Measurements from ENCODE around the gene PCDHGB4. TPM values are rescaled to one million over a fixed set of nuclear protein-coding genes. Genes with fewer than 3 reads are reported as not detected.

PCDHGB4 gene
- total and polyA plus RNA-seq, 10 of the 15 experiments (the other 5 are each of a cell fraction or from before 2014, with no cell fraction given), result 0.02 to 0.20 (median 0.04) TPM; not detected in 4

GRCh38 chr5:141369994-141370848 lies 17.3 kb upstream of the PCDHGB4 start, which contains the start of gene PCDHGB3:
PCDHGB3 (plus strand) TSS chr5:141370242; CDS start chr5:141370395, 153 bp downstream.
- POLR2A ChIA-PET, result interaction anchor here (1.8 kb wide), 1 partner anchor 50 kb away, joined by 7 read pairs; the partner anchor contains the start of gene TAF7

More at GRCh38 chr5:141369994-141370848, 17.3 kb upstream of the PCDHGB4 start, which contains the start of gene PCDHGB3:
- ATAC-seq, result peak; percentile 96
- CTCF ChIA-PET, result interaction anchor here (0.6 to 3.2 kb wide), 34 partner anchors 10 to 196 kb away, joined by 3 to 40 read pairs (median 5); partner anchors contain the start of genes PCDHGA10, PCDHGA11, PCDHGA12 and PCDHGB5
- FAIRE-seq, result no peak
- Histone ChIP-seq H3K4me2 (ENCODE audit: control insufficient read depth, insufficient read depth) (0 out of 2 replicates have a peak within 1 kb of the TSS, but pooled peaks have one; percentile 17), H3K4me3 (0 out of 2 replicates have a peak within 1 kb of the TSS, but pooled peaks have one; percentile 18), H3K27me3 (replicated peaks in 1 of 2; ENCODE audit: control insufficient read depth in 2 of 2, insufficient read depth in 2 of 2, low read length in 1 of 2) (no peaks in the 10 kb centered on the region; a peak in 1 of 4 replicates), H4K20me1 (ENCODE audit: control insufficient read depth, insufficient read depth) (no peaks in the 10 kb centered on the region), H3K36me3 (ENCODE audit: control insufficient read depth in 2 of 2, insufficient read depth in 2 of 2, low read length in 1 of 2) (no peaks in the 10 kb centered on the region), H2AFZ (ENCODE audit: control insufficient read depth, low read depth, low read length) (peak within 1 kb of the TSS; percentile 75), H3K79me2 (ENCODE audit: control insufficient read depth, insufficient read depth, low read length) (no peaks in the 10 kb centered on the region), H3K9me3 (replicated peaks; ENCODE audit: control insufficient read depth, insufficient read depth, low read length) (peaks cover 25% of the 10 kb centered on the region; the same call in 2 of the 3 replicates), H3K9ac (ENCODE audit: control insufficient read depth, insufficient read depth, low read length) (no peak within 1 kb of the TSS), H3K27ac (ENCODE audit: control insufficient read depth, insufficient read depth) (no peak within 1 kb of the TSS), H3K4me1 (ENCODE audit: control insufficient read depth, insufficient read depth, low read length) (no peaks in the 10 kb centered on the region)
- SMC1A ChIA-PET (ENCODE audit: uncharacterized antibody, unreplicated experiment), result interaction anchor here (0.6 to 2.6 kb wide), 20 partner anchors 33 to 628 kb away, joined by 3 to 17 read pairs (median 4); partner anchors contain the start of genes PCDHGA10, PCDHGA11, PCDHGA12 and PCDHGC3
- no TSS peak for BruUV-seq (replicated peaks)
- RAD21 ChIA-PET (ENCODE audit: unreplicated experiment), result interaction anchor here (0.6 to 2.4 kb wide), 15 partner anchors 12 to 220 kb away, joined by 3 to 24 read pairs (median 4); partner anchors contain the start of genes PCDHGA10, PCDHGA11, PCDHGA12 and PCDHGC3
- DNase-seq (ENCODE audit: low read depth, low spot score), result no peak
- 13% methylated on average over 32 of the region's 32 CpGs for WGBS (ENCODE audit: insufficient coverage, insufficient replicate concordance, low lambda C conversion rate, missing lambda C conversion rate)
- intact Hi-C loops (cut with micrococcal nuclease; ENCODE audit: unreplicated experiment) (no loop called here), in situ Hi-C loops (cut with MboI) (no loop called here)
- TF ChIP-seq CHD4 (IDR thresholded peaks at IDR 0.05), result no peak
- TF ChIP-seq USF2 (IDR thresholded peaks at IDR 0.05; ENCODE audit: borderline replicate concordance, low read depth, low read length), result no peak
- 0 out of 2 replicates have a peak, but pooled peaks have one; percentile 1 for TF ChIP-seq RAD21 (IDR thresholded peaks at IDR 0.05; ENCODE audit: insufficient read depth, low read depth, low read length)
- TF ChIP-seq SREBF2 (IDR thresholded peaks at IDR 0.05; ENCODE audit: low read length), result no peak
- no peak for TF ChIP-seq CHD2 (IDR thresholded peaks at IDR 0.05; ENCODE audit: borderline replicate concordance, low read depth, low read length)
- no peak for TF ChIP-seq PKNOX1 (IDR thresholded peaks at IDR 0.05)
- peak; percentile 30; the same call in 1 of the 2 replicates for TF ChIP-seq SMC3 (IDR thresholded peaks at IDR 0.05; ENCODE audit: borderline replicate concordance, low read length)
- no peak for TF ChIP-seq IKZF2 (IDR thresholded peaks at IDR 0.05)
- peak; percentile 79; the same call in 1 of the 2 replicates for TF ChIP-seq ZSCAN29 (IDR thresholded peaks at IDR 0.05)
- TF ChIP-seq CTCF (IDR thresholded peaks at IDR 0.05 in 2 of 3, conservative IDR thresholded peaks at IDR 0.05 in 1 of 3; ENCODE audit: control insufficient read depth in 2 of 3, extremely low read depth in 1 of 3, insufficient read depth in 1 of 3, low read depth in 3 of 3, low read length in 3 of 3), result peak; percentile 38 to 72 (median 43)

Measured in GM12878 (cell line).